Subcutaneous adipose tissue (tissue), 4 donors: ENCODE data around the gene PPP2R2D. TPM values are rescaled to one million over a fixed set of nuclear protein-coding genes. Genes with fewer than 3 reads are reported as not detected.

ENCODE experiments used
- total RNA-seq, 4 donors: library from RNA; depleted of rRNA; stranded (reverse); fragments of >200 nt; gene quantifications; one replicate each; pipeline ENCODE4 v1.1.0, GENCODE V29; 2016
- TF ChIP-seq, protein P1 (sequence below): fragments of 450-650 bp; IDR thresholded peaks from one replicate; pipeline ENCODE4 v1.5.1; 2016; ENCODE audit warnings: low read depth, mild to moderate bottlenecking, control low read depth, antibody characterized with exemption, moderate library complexity

PPP2R2D gene
- total RNA-seq, 4 donors from 2014 or later = 27.5 to 41.4 (median 29.5) TPM

DNA sequence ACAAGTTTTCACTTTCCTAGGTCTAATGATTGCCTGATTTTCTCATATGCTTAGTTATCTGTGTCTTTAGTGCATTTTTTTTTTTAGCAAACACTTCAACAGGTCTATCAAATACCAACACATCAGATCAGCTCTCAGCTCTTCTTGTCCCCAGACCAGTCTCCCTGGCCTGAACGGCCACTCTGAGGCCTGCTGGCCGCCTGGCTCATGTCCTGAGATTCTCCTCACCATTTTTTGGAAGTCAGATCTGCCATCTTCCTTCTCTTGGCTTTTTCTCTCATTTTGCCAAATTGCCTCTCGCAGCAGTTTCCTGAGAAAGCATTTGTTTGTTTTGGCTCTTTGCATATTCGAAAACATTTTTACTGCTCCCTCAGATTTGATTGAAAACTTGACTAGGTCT, 29.3 kb downstream of the PPP2R2D start:
- TF ChIP-seq, protein P1, sequence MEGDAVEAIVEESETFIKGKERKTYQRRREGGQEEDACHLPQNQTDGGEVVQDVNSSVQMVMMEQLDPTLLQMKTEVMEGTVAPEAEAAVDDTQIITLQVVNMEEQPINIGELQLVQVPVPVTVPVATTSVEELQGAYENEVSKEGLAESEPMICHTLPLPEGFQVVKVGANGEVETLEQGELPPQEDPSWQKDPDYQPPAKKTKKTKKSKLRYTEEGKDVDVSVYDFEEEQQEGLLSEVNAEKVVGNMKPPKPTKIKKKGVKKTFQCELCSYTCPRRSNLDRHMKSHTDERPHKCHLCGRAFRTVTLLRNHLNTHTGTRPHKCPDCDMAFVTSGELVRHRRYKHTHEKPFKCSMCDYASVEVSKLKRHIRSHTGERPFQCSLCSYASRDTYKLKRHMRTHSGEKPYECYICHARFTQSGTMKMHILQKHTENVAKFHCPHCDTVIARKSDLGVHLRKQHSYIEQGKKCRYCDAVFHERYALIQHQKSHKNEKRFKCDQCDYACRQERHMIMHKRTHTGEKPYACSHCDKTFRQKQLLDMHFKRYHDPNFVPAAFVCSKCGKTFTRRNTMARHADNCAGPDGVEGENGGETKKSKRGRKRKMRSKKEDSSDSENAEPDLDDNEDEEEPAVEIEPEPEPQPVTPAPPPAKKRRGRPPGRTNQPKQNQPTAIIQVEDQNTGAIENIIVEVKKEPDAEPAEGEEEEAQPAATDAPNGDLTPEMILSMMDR = no peak

DNA sequence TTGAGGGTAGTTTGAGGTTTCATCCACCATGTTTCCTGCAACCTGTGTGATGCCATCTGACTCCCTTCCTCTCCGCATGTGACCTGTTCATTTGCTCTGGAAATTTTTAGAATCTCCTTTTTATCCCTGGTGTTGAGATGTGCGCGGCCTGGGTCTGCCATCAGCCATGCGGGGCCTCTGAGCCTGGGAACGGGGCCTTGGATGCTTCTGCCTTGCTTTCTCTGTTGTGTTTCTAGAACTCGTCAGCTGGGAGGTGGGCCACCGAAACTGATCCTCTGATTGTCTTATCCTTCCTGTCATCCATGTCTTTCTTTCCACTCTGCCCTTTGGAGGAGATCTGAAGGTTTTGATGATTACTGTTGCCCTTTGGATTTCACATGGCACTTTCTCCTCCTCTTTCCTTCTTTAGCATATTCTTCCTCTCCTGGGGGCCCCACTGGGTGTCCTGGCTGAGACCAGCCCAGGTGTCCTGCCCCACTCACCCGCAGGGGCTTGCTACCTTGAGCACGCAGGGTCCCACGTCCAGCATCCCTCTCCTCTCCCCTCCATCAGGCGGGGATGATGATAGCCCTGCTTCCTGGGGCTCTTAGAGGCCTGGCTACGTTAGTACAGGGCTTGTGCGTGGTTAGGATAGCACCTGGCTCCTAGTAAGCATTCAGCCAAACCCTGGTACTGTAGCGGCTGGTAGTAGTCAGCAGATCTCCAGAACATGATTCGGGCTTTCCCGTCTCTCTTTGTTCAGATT, 29.9 kb downstream of the PPP2R2D start:
- TF ChIP-seq, protein P1 = no peak

- TF ChIP-seq, protein P1 = no peak
Observed at GRCh38 chr10:131931981-131932380, 31.2 kb downstream of the PPP2R2D start.

DNA sequence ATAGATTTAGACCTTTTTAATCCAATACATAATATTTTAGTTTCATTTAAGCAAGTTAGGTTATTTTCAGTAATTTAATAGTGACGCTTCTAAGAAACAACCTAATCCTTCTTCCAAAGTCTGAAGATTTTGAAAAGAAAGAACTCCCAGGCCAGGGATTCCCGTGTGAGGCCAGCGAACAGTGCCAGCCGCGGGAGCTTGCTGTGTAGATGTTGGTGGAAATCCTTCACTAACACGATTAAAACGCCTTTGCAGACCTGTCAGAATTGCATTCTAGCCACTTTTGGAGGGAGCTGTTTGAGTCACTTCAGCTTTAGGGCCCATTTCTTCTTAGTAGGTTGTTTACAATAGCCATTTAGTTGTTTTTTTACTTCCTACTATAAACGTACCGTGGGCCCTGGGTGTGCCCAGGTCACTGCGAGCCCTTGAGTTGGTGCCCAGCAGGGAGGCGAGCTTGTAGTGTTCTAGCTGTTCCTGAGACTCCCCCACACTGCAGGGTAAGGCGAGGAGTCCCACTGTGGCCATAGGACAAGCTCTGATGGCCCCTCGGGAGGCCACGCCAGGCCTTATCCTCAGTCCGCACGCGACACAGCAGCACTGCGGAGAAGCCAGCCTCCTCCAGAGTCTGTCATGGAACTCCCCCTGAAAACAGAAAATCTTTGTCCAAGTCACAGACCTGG, 32.3 kb downstream of the PPP2R2D start:
- TF ChIP-seq, protein P1 = no peak

DNA sequence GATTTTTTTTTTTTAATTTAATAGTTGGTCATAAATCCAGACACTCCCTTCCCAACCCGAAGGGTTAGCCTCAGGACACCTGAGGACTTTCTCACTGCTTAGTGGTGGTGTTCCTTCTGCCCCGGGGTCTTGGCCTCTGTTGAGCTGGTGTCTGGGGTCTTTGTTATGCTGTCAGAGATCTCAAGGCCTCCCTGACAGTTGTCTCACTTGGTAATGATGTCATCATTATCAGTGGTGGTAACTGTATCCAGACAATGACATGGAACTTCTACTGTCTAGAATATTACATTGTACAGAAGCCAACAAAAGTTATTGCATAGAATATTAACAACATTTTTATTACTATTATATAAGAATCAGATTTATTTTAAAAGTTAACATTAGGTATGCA, 32.9 kb downstream of the PPP2R2D start:
- TF ChIP-seq, protein P1 = no peak

DNA sequence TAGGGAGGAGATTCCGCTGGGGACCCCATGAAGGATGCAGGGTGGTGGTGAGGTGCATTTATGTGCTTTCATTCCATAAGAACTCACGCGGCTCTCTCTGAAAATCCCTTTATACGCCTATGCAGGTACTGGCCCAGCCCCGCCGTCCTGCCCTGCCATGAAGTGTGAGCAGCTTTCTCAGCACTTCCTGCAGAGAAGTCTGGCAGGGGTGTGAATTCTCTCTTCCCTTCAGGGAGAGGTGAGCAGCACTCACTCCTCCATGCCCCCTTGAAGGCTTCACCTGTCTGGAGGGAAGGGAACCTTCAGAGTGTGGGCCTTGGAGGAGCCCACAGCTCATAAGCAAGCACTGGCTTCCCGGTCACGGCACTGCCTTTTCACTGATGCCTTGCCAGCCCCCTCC, 34.0 kb downstream of the PPP2R2D start:
- TF ChIP-seq, protein P1 = no peak

- TF ChIP-seq, protein P1 = no peak
Observed at GRCh38 chr10:131935260-131935659, 34.5 kb downstream of the PPP2R2D start.
